Measurements from ENCODE around the gene ELMO3.

Gene ELMO3

GRCh38 chr16:67158637-67159600 is 40.0 kb upstream of the ELMO3 start:
- no peak for TF ChIP-seq CTCF (IDR thresholded peaks at IDR 0.05; ENCODE audit: low read depth, low read length)
- in situ Hi-C loops (cut with HindIII; ENCODE audit: low sequenced_read_pairs), result no loop called here
- DNase-seq (ENCODE audit: low read depth, low spot score), result no peak
- peak overlapping the region; percentile 88 for H3K4me3 ChIP-seq (ENCODE audit: low read depth, low read length)

GRCh38 chr16:67161595-67162058 is 37.3 kb upstream of the ELMO3 start:
- H3K4me3 ChIP-seq (ENCODE audit: low read depth, low read length), result no peak overlapping the region
- in situ Hi-C loops (cut with HindIII; ENCODE audit: low sequenced_read_pairs), result no loop called here
- no peak for DNase-seq (ENCODE audit: low read depth, low spot score)
- TF ChIP-seq CTCF (IDR thresholded peaks at IDR 0.05; ENCODE audit: low read depth, low read length), result no peak

- no peak overlapping the region for H3K4me3 ChIP-seq (ENCODE audit: low read depth, low read length)
- TF ChIP-seq CTCF (IDR thresholded peaks at IDR 0.05; ENCODE audit: low read depth, low read length), result no peak
- in situ Hi-C loops (cut with HindIII; ENCODE audit: low sequenced_read_pairs), result no loop called here
- DNase-seq (ENCODE audit: low read depth, low spot score), result no peak
Observed at GRCh38 chr16:67162506-67163163, 36.3 kb upstream of the ELMO3 start.

GRCh38 chr16:67163164-67163998 is 35.5 kb upstream of the ELMO3 start:
- in situ Hi-C loops (cut with HindIII; ENCODE audit: low sequenced_read_pairs), result no loop called here
- no peak overlapping the region for H3K4me3 ChIP-seq (ENCODE audit: low read depth, low read length)
- TF ChIP-seq CTCF (IDR thresholded peaks at IDR 0.05; ENCODE audit: low read depth, low read length), result no peak
- peak; percentile 36 for DNase-seq (ENCODE audit: low read depth, low spot score)

GRCh38 chr16:67163999-67164558 is 34.9 kb upstream of the ELMO3 start:
- TF ChIP-seq CTCF (IDR thresholded peaks at IDR 0.05; ENCODE audit: low read depth, low read length), result no peak
- H3K4me3 ChIP-seq (ENCODE audit: low read depth, low read length), result no peak overlapping the region
- in situ Hi-C loops (cut with HindIII; ENCODE audit: low sequenced_read_pairs), result no loop called here
- no peak for DNase-seq (ENCODE audit: low read depth, low spot score)

GRCh38 chr16:67164599-67165061 is 34.3 kb upstream of the ELMO3 start, which contains the start of gene HSF4:
Gene HSF4, plus strand, starts transcription at chr16:67164745. Its CDS starts 67 bp downstream, at chr16:67164812.
- in situ Hi-C loops (cut with HindIII; ENCODE audit: low sequenced_read_pairs), result no loop called here
- TF ChIP-seq CTCF (IDR thresholded peaks at IDR 0.05; ENCODE audit: low read depth, low read length), result no peak
- DNase-seq (ENCODE audit: low read depth, low spot score), result no peak
- no peak within 1 kb of the TSS for H3K4me3 ChIP-seq (ENCODE audit: low read depth, low read length)
